ENCODE measurements around the gene EVI5L. TPM values are rescaled to one million over a fixed set of nuclear protein-coding genes. Genes with fewer than 3 reads are reported as not detected.
"Not testable (repeated sequence)": the region's sequence is repeated elsewhere in the genome, so short reads cannot be mapped to it uniquely, and the experiment has no call there.

The EVI5L gene
- total RNA-seq, 1 donor from 2014 or later = 15.5 TPM

DNA sequence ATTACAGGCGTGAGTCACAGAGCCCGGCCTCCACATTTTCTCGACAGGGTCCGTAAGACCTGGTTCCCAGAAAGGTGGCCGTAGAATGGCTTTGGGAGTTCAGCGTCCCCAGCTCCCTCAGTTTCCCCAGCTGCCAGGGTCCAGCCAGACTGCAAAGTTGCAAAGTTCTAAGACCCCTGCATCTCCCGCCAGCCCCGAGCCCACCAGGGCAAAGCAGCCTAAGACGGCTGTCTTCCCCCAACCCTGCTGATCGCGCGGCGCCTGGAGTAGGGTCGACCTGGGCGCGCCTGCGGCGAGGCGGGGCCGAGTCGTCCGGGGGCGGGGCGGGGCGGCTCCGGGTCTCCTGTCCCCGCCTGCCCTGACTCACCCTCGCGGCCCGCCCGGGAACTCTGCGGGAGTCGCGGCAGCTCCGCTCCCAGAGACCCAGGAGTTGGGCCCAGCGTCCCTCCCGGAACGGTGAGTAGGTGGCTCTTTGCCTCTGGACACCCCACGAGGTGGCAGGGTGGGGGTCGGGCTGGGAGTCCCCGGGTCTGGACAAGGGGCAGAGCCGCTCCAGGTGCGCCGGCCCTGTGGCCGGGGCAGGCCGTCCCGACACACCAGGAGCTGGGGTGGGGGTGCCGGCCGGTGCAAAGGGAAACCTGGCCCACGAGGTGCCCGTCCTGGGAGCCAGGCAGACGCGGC, 58.3 kb downstream of the EVI5L start, which contains the start of gene LRRC8E:
Gene LRRC8E (plus strand): TSS at position 366 of the 681 bp plus-strand sequence. CDS start 7,094 bp downstream, outside the sequence.
- intact Hi-C loops (cut with DNase I) = no loop called here
- peaks cover 14% of the 10 kb centered on the region for H3K27me3 ChIP-seq
- TF ChIP-seq, protein P1, sequence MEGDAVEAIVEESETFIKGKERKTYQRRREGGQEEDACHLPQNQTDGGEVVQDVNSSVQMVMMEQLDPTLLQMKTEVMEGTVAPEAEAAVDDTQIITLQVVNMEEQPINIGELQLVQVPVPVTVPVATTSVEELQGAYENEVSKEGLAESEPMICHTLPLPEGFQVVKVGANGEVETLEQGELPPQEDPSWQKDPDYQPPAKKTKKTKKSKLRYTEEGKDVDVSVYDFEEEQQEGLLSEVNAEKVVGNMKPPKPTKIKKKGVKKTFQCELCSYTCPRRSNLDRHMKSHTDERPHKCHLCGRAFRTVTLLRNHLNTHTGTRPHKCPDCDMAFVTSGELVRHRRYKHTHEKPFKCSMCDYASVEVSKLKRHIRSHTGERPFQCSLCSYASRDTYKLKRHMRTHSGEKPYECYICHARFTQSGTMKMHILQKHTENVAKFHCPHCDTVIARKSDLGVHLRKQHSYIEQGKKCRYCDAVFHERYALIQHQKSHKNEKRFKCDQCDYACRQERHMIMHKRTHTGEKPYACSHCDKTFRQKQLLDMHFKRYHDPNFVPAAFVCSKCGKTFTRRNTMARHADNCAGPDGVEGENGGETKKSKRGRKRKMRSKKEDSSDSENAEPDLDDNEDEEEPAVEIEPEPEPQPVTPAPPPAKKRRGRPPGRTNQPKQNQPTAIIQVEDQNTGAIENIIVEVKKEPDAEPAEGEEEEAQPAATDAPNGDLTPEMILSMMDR (IDR thresholded peaks at IDR 0.05) = no peak
- peak within 1 kb of the TSS; percentile 53 for H3K4me3 ChIP-seq
- H3K27ac ChIP-seq = peak within 1 kb of the TSS; percentile 55
- no peaks in the 10 kb centered on the region for H3K9me3 ChIP-seq
- no peaks in the 10 kb centered on the region for H3K36me3 ChIP-seq
- ATAC-seq = peak; percentile 97
- peak; percentile 90 for DNase-seq
- peaks cover 7% of the 10 kb centered on the region for H3K4me1 ChIP-seq

DNA sequence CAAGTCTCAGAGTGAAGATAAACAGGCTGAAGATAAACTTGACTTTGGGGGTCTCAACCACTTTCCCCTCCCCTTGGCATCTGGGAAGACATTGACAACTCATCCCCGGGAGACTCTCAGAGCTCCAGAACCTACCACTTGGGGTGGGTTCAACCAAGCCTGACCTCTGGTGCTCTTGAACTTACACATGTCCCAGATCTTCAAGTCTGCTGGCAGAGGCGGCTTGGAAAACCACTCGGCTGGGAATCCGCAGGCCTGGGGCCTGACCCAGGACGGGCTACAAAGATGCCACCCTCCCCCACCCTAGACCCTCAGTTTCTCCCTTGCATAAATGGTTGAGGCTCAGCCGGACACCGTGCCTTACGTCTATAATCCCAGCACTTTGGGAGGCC, 58.8 kb downstream of the EVI5L start:
- Histone ChIP-seq H3K36me3 (no peaks in the 10 kb centered on the region), H3K27ac (peak overlapping the region; percentile 55), H3K4me1 (peaks cover 7% of the 10 kb centered on the region), H3K27me3 (peaks cover 14% of the 10 kb centered on the region), H3K9me3 (no peaks in the 10 kb centered on the region), H3K4me3 (peak overlapping the region; percentile 53)
- no peak for DNase-seq
- TF ChIP-seq, protein P1 (IDR thresholded peaks at IDR 0.05) = no peak
- ATAC-seq = no peak
- intact Hi-C loops (cut with DNase I) = no loop called here

DNA sequence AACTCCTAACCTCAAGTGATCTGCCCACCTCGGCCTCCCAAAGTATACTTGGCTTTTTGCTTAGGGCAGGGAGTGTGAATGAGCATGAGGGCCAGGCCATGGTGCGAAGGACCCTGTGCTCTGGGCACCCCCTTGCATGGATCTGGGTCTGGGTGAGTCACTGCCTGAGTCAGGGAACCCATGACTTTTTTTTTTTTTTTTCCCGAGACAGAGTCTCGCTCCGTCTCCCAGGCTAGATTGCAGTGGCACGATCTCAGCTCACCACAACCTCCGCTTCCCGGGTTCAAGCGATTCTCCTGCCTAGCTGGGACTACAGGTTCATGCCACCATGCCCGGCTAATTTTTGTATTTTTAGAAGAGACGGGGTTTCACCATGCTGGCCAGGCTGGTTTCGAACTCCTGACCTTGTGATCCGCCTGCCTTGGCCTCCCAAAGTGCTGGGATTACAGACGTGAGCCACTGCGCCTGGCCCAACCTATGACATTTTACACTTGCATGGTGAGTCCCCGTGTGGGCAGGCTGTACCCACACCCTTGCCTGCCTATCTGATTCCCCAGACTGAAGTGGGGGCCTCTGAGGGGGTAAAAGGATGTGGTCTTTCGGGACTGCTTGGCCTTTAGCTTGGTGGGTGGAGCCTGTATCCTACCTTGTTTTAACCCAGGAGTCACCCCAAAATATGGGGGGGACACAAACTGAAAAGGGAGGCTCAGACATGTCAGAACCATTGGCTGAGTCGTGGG, 63.5 kb downstream of the EVI5L start:
- H3K4me1 ChIP-seq; H3K27ac ChIP-seq; H3K9me3 ChIP-seq; H3K36me3 ChIP-seq; DNase-seq; H3K4me3 ChIP-seq; intact Hi-C loops (cut with DNase I); H3K27me3 ChIP-seq; ATAC-seq: not testable (repeated sequence)

DNA sequence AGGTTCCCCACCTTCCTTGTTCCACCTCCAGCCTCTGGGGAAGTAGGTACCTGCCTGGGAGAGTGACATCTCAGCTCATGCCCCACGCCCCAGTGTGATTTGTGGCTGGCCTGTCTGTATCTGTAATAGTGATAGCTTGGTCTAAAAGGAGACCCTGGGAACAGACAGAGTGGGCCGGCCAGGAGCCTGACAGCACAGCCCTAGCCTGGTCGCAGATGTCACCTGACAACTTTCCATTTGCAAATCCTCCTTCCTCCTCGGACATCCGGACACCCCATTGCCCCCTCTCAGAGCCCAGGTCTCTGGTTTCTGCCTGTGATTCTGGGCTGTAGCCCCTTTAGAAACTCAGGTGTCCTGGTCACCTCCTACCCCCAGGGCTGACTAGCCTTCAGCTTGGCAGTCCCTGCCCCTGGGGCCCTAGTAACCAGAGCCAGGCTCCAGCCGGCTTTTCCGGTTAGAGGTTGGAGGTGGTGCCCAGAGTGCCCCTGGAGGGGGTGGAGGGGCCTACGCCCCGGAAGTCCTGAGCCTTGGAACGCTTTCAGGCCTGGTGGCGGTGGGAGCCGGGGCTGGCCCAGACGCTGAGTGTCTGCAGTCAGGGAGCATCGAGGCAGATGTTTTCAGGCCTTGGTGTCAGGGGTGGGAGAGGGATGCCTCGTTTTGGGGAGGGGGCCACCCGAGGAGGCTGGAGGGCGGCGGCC, 64.7 kb downstream of the EVI5L start:
- Histone ChIP-seq H3K27ac (peak overlapping the region; percentile 47), H3K27me3 (no peaks in the 10 kb centered on the region), H3K36me3 (no peaks in the 10 kb centered on the region), H3K4me3 (no peak overlapping the region), H3K4me1 (no peaks in the 10 kb centered on the region), H3K9me3 (no peaks in the 10 kb centered on the region)
- intact Hi-C loops (cut with DNase I) = no loop called here
- peak; percentile 83 for ATAC-seq
- TF ChIP-seq, protein P1 (IDR thresholded peaks at IDR 0.05) = no peak
- DNase-seq = peak; percentile 83

GRCh38 chr19:7895565-7895964, 65.5 kb downstream of the EVI5L start:
- TF ChIP-seq, protein P1 (IDR thresholded peaks at IDR 0.05) = no peak
- Histone ChIP-seq H3K36me3 (no peaks in the 10 kb centered on the region), H3K4me1 (no peaks in the 10 kb centered on the region), H3K4me3 (no peak overlapping the region), H3K27ac (no peak overlapping the region), H3K27me3 (no peaks in the 10 kb centered on the region), H3K9me3 (no peaks in the 10 kb centered on the region)
- intact Hi-C loops (cut with DNase I) = no loop called here
- ATAC-seq (no peak), DNase-seq (no peak)

GRCh38 chr19:7897292-7897691, 67.3 kb downstream of the EVI5L start:
- no peaks in the 10 kb centered on the region for H3K36me3 ChIP-seq
- peaks cover under 1% of the 10 kb centered on the region for H3K4me1 ChIP-seq
- H3K27me3 ChIP-seq = no peaks in the 10 kb centered on the region
- intact Hi-C loops (cut with DNase I) = no loop called here
- DNase-seq (no peak), ATAC-seq (peak; percentile 51)
- H3K4me3 ChIP-seq = no peak overlapping the region
- TF ChIP-seq, protein P1 (IDR thresholded peaks at IDR 0.05) = no peak
- no peaks in the 10 kb centered on the region for H3K9me3 ChIP-seq
- no peak overlapping the region for H3K27ac ChIP-seq
